ENCODE data around the gene HRAS. TPM values are rescaled to one million over a fixed set of nuclear protein-coding genes. Genes with fewer than 3 reads are reported as not detected.

HRAS gene
- total RNA-seq, 1 donor from 2014 or later: 83.7 TPM

GRCh38 chr11:504053-504993 lies 31.1 kb downstream of the HRAS start:
- no peak for DNase-seq (ENCODE audit: low read depth)
- Histone ChIP-seq H3K4me3 (ENCODE audit: low read depth, low read length) (peak overlapping the region; percentile 41), H3K36me3 (ENCODE audit: control insufficient read depth, insufficient read depth, low read length) (peaks cover 4% of the 10 kb centered on the region), H3K27me3 (ENCODE audit: control insufficient read depth, insufficient read depth, low read length) (no peaks in the 10 kb centered on the region)
- TF ChIP-seq, protein P1, sequence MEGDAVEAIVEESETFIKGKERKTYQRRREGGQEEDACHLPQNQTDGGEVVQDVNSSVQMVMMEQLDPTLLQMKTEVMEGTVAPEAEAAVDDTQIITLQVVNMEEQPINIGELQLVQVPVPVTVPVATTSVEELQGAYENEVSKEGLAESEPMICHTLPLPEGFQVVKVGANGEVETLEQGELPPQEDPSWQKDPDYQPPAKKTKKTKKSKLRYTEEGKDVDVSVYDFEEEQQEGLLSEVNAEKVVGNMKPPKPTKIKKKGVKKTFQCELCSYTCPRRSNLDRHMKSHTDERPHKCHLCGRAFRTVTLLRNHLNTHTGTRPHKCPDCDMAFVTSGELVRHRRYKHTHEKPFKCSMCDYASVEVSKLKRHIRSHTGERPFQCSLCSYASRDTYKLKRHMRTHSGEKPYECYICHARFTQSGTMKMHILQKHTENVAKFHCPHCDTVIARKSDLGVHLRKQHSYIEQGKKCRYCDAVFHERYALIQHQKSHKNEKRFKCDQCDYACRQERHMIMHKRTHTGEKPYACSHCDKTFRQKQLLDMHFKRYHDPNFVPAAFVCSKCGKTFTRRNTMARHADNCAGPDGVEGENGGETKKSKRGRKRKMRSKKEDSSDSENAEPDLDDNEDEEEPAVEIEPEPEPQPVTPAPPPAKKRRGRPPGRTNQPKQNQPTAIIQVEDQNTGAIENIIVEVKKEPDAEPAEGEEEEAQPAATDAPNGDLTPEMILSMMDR (IDR thresholded peaks at IDR 0.05; ENCODE audit: insufficient read depth, low read length, poor library complexity, severe bottlenecking): no peak

GRCh38 chr11:503179-503981 lies 32.0 kb downstream of the HRAS start:
- TF ChIP-seq, protein P1 (IDR thresholded peaks at IDR 0.05; ENCODE audit: insufficient read depth, low read length, poor library complexity, severe bottlenecking): no peak
- Histone ChIP-seq H3K36me3 (ENCODE audit: control insufficient read depth, insufficient read depth, low read length) (peaks cover 6% of the 10 kb centered on the region), H3K4me3 (ENCODE audit: low read depth, low read length) (no peak overlapping the region), H3K27me3 (ENCODE audit: control insufficient read depth, insufficient read depth, low read length) (no peaks in the 10 kb centered on the region)
- no peak for DNase-seq (ENCODE audit: low read depth)

DNA sequence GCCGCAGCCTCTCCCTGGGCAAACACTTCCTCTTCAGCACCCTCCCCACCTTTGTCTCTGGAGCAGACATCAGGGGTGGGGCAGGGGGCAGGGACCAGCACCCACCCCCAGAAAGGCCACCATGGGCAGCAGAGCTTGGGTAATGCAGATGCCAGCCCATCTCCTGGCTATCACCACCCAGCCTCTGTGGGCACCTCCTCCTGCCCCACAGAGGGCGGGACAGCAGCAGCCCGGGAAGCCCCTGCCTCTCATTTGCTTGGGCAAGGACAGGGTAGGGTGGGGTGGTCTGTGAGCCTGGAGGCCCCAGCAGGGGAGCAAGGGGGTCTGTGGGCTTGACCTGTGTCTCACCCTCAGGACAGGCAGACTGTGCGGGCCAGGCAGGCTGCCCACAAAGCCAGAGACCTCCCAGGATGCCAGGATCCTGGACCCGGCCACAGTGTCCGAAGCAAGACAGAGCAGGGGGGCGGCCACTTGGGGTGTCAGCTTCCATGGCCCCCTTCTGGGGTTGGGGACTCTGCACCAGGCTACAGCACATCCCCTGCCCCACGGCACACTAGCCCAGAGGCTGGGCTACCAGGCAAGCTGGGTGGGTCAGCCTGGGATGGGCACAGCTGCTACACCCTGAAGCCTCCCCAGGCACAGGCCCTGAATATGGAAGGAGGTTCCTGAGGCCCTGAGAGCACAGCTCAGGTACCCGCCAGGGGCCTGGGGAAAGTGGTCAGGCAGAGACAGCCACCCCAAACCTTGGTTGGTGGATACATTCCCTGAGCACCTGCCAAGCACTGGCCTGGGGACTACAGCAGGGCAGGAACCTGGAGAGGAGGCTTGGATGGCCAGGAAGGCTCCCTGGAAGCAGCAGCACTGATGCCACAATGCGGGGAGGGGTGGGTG lies 32.8 kb downstream of the HRAS start:
- TF ChIP-seq, protein P1 (IDR thresholded peaks at IDR 0.05; ENCODE audit: insufficient read depth, low read length, poor library complexity, severe bottlenecking): no peak
- no peak for DNase-seq (ENCODE audit: low read depth)
- Histone ChIP-seq H3K4me3 (ENCODE audit: low read depth, low read length) (no peak overlapping the region), H3K27me3 (ENCODE audit: control insufficient read depth, insufficient read depth, low read length) (no peaks in the 10 kb centered on the region), H3K36me3 (ENCODE audit: control insufficient read depth, insufficient read depth, low read length) (peaks cover 12% of the 10 kb centered on the region)

DNA sequence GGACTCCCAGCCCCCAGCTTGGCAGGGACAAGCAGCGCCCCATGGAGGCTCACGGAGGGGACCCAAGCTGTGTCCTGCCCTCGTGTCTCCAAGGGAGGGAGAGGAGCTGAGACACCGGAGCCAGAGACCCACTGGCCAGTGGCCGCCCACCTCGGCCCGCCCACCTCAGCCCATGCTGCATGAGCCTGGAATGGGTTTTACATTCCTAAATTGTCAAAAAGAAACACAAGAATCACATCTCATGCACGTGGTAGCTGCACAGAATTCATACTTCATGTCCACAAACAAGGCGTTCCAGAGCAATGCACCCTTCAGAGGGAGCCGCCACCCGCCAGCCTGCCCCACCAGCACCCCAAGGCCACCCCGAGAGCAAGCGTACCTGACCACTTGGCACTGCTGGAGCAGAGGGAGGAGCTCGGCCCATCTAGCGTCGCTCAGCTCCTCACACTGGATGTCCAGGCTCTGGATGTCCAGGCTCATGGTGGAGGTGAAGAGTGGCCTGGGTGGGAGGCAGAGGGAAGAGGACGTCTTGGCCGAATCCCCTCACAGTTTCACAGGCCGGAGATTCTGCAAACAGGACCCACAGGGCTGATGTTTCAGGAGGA lies 33.6 kb downstream of the HRAS start:
- Histone ChIP-seq H3K4me3 (ENCODE audit: low read depth, low read length) (no peak overlapping the region), H3K36me3 (ENCODE audit: control insufficient read depth, insufficient read depth, low read length) (peaks cover 17% of the 10 kb centered on the region), H3K27me3 (ENCODE audit: control insufficient read depth, insufficient read depth, low read length) (no peaks in the 10 kb centered on the region)
- TF ChIP-seq, protein P1 (IDR thresholded peaks at IDR 0.05; ENCODE audit: insufficient read depth, low read length, poor library complexity, severe bottlenecking): no peak
- no peak for DNase-seq (ENCODE audit: low read depth)

DNA sequence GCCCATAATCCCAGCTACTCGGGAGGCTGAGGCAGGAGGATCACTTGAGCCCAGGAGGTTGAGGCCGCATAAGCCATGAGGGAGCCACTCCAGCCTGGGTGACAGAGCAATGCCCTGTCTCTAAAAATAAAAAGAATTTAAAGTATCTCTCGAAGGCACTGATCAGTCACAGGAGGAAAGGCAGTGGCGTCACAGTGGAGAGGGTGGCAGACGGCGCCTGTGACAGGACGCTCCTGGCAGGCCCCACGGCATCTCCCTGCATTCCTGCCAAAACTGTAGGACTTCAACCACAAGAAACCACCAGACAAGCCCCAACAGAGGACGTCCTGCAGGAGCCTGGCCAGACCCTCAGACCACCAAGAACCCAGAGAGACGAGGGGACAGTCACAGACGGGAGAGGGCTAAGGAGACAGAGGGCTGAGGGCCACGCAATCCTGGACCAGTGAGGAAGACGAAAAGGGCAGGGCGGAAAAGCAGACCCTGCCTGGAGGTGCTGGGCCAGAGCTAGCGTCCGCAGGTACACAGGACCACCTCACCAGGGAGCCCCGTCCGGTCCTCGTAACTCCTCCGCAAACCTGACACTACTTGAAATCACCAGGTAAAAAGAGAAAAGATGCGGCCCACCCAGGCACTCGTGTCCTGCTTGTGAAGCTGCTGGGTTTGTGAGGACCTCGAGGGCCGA lies 34.2 kb downstream of the HRAS start:
- H3K27me3 ChIP-seq (ENCODE audit: control insufficient read depth, insufficient read depth, low read length): no peaks in the 10 kb centered on the region
- DNase-seq (ENCODE audit: low read depth): no peak
- H3K36me3 ChIP-seq (ENCODE audit: control insufficient read depth, insufficient read depth, low read length): peaks cover 17% of the 10 kb centered on the region
- H3K4me3 ChIP-seq (ENCODE audit: low read depth, low read length): no peak overlapping the region
- TF ChIP-seq, protein P1 (IDR thresholded peaks at IDR 0.05; ENCODE audit: insufficient read depth, low read length, poor library complexity, severe bottlenecking): no peak
